ENCODE measurements around the gene PEX7. TPM values are rescaled to one million over a fixed set of nuclear protein-coding genes. Genes with fewer than 3 reads are reported as not detected.

Gene PEX7
- total and polyA plus RNA-seq, 2 of the 8 experiments (the other 6 are each of a cell fraction or from before 2014, with no cell fraction given): 6.4 to 11.0 TPM

- H3K4me3 ChIP-seq (ENCODE audit: extremely low read depth in 1 of 4, insufficient read depth in 2 of 4, low read depth in 3 of 4, low read length in 4 of 4): no peak overlapping the region
- ChIA-PET CTCF (ENCODE audit: partially characterized antibody) (interaction anchor here (0.6 to 1.5 kb wide), 2 partner anchors 76 to 128 kb away, joined by 3 read pairs; no protein-coding TSS in a partner anchor), POLR2A (ENCODE audit: partially characterized antibody) (no interaction called here)
- TF ChIP-seq KDM1A (IDR thresholded peaks at IDR 0.05; ENCODE audit: borderline replicate concordance, low read length) (no peak), TCF12 (IDR thresholded peaks at IDR 0.05; ENCODE audit: low read depth, low read length) (no peak), TAF1 (IDR thresholded peaks at IDR 0.05; ENCODE audit: low read depth, low read length) (no peak), JUND (IDR thresholded peaks at IDR 0.05; ENCODE audit: low read length) (no peak), TBP (IDR thresholded peaks at IDR 0.05; ENCODE audit: low read depth, low read length) (no peak)
- no peak overlapping the region for H2BK15ac ChIP-seq (ENCODE audit: low read length)
- H3K56ac ChIP-seq (replicated peaks; ENCODE audit: insufficient read length, low read depth, low read length): no peak overlapping the region
- H2BK5ac ChIP-seq (ENCODE audit: low read depth, low read length): no peak overlapping the region
- H2BK12ac ChIP-seq (ENCODE audit: low read depth, low read length): no peak overlapping the region
- no peak overlapping the region for H4K5ac ChIP-seq (ENCODE audit: insufficient read length, low read depth, low read length)
- H3K79me1 ChIP-seq (ENCODE audit: low read depth, low read length): no peaks in the 10 kb centered on the region
- no peak overlapping the region for H2AK5ac ChIP-seq (ENCODE audit: low read depth, low read length)
- no peak overlapping the region for H3K23ac ChIP-seq (ENCODE audit: insufficient read length)
- peaks cover 0 to 1% (median 0%) of the 10 kb centered on the region in 4 experiments; a peak in 1 of 7 replicates for H3K27me3 ChIP-seq (replicated peaks in 1 of 4; ENCODE audit: control insufficient read depth in 3 of 4, extremely low read depth in 1 of 4, insufficient read depth in 3 of 4, low read length in 3 of 4)
- no peak for DNase-seq (ENCODE audit: low read depth in 1 of 2, low spot score in 2 of 2)
- no peak overlapping the region for H3K4ac ChIP-seq (replicated peaks; ENCODE audit: insufficient read length, low read depth, low read length)
- no peaks in the 10 kb centered on the region for H3K23me2 ChIP-seq (ENCODE audit: low read depth, low read length)
- no peaks in the 10 kb centered on the region for H3K79me2 ChIP-seq (ENCODE audit: control insufficient read depth in 1 of 2, insufficient read depth in 2 of 2, low read length in 2 of 2)
- no peak overlapping the region for H2BK20ac ChIP-seq (ENCODE audit: low read length)
- H3K4me1 ChIP-seq (replicated peaks in 1 of 4; ENCODE audit: control insufficient read depth in 3 of 4, insufficient read depth in 4 of 4, low read length in 3 of 4): no peaks in the 10 kb centered on the region
- H3K9me3 ChIP-seq (ENCODE audit: insufficient read depth in 2 of 2, low read depth in 1 of 2, low read length in 1 of 2): no peaks in the 10 kb centered on the region
- no peaks in the 10 kb centered on the region for H4K20me1 ChIP-seq (replicated peaks in 1 of 2; ENCODE audit: control insufficient read depth in 1 of 2, insufficient read depth in 2 of 2, low read length in 2 of 2)
- H4K8ac ChIP-seq (ENCODE audit: extremely low read depth, insufficient read depth, low read length): no peak overlapping the region
- H3K36me3 ChIP-seq (ENCODE audit: control insufficient read depth in 2 of 4, insufficient read depth in 4 of 4, low read length in 3 of 4): no peaks in the 10 kb centered on the region
- 0% methylated on average over 1 of the region's 1 CpG; no CpG with 5 or more reads in 1 of the 2 experiments for WGBS, 2 experiments (ENCODE audit: extremely low coverage in 1 of 2, insufficient coverage in 1 of 2, insufficient read length in 1 of 2, insufficient replicate concordance in 2 of 2, low coverage in 1 of 2, low lambda C conversion rate in 2 of 2, missing lambda C conversion rate in 1 of 2)
- H3K14ac ChIP-seq (ENCODE audit: insufficient read length): no peak overlapping the region
- FAIRE-seq: no peak
- no peak overlapping the region for H3K9ac ChIP-seq (replicated peaks in 1 of 4; ENCODE audit: extremely low read depth in 1 of 4, low read depth in 3 of 4, low read length in 3 of 4)
- no peak overlapping the region for H3K4me2 ChIP-seq (ENCODE audit: insufficient read depth in 1 of 2, low read depth in 2 of 2, low read length in 2 of 2)
- H3K18ac ChIP-seq (ENCODE audit: extremely low read depth, low read length): no peak overlapping the region
- H3K27ac ChIP-seq (ENCODE audit: low read depth, low read length): no peak overlapping the region
- no peak overlapping the region for H2AFZ ChIP-seq (ENCODE audit: low read length)
- H2BK120ac ChIP-seq (replicated peaks; ENCODE audit: low read depth, low read length): no peak overlapping the region
- no peak overlapping the region for H4K91ac ChIP-seq (replicated peaks; ENCODE audit: insufficient read length, low read length)
Measured at GRCh38 chr6:136887953-136888352, 65.6 kb downstream of the PEX7 start.

Data from H1 (cell line).